ENCODE measurements around the gene WDR7. TPM values are rescaled to one million over a fixed set of nuclear protein-coding genes. Genes with fewer than 3 reads are reported as not detected.

WDR7 gene
- total and polyA plus RNA-seq, 7 donors, result 3.7 to 45.3 (median 28.5) TPM

DNA sequence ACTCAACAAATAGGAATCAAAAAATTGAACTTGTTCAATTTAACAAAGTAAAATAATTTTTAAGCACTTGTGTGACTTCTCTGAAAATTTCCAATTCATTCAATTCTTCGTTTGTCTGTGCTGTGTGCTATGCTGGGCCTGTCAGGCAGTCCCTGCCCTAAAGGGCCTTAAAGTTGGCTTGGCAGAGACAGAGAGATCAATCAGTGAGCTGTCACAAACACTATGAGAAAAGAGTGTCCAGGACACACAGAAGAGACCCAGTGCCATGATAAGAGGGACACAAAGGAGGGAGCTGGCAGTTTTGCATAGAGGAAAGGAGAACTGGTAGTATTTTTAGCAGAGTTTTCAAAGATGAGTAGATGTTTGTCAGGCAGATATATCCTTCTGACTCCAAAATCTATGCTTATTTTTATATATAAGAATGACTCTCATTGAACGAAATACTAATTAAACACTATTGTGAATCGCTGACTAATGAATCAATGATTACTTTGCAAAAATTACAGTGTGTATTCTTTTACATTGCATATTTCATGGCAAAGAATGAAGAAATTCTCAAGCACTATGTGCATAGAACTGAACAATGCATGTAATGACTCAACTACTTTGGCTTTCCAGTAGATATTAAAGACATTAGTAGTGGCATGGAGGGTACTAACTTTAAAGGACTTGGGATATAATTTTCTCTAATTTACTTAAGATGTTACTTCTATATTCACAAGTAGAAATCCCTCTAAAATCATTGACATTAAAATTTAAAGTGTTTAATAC, 302.5 kb downstream of the WDR7 start:
- TF ChIP-seq POLR2A (IDR thresholded peaks at IDR 0.05) (no peak), EP300 (IDR thresholded peaks at IDR 0.05) (no peak), CTCF (IDR thresholded peaks at IDR 0.05) (no peak), POLR2AphosphoS5 (IDR thresholded peaks at IDR 0.05) (no peak)
- no peaks in the 10 kb centered on the region for H3K27me3 ChIP-seq
- H3K4me3 ChIP-seq, result no peak overlapping the region
- no peaks in the 10 kb centered on the region for H3K9me3 ChIP-seq
- H3K4me1 ChIP-seq, result peaks cover 0 to 3% (median 0%) of the 10 kb centered on the region in 4 donors
- no peak for DNase-seq
- peaks cover 0 to 6% (median 0%) of the 10 kb centered on the region in 4 donors for H3K36me3 ChIP-seq
- intact Hi-C loops (cut with DNase I), result no loop called here
- 95 to 97% methylated on average over 3 of the region's 3 CpGs for WGBS, 2 donors
- no peak overlapping the region for H3K27ac ChIP-seq

DNA sequence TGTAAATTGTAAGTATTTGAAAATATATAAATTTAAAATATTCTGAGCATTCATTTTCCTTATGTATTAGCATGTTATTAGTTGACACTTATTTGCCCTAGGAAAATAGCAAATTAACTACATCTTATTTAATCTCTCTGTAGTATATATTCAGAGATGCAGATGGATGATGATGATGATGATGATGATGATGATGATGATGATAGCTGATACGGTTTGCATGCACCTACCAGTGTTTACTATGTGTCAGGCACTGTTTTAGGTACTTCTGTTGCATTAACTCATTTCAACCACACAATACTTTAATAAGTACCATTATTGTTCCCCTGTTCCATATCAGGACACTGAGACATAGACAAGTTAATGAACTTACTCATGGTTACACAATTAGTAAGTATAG, 304.3 kb downstream of the WDR7 start:
- Histone ChIP-seq H3K4me1 (no peaks in the 10 kb centered on the region), H3K4me3 (no peak overlapping the region), H3K9me3 (no peaks in the 10 kb centered on the region), H3K27me3 (no peaks in the 10 kb centered on the region), H3K27ac (no peak overlapping the region), H3K36me3 (peaks cover 0 to 6% (median 0%) of the 10 kb centered on the region in 4 donors)
- no peak for DNase-seq
- TF ChIP-seq POLR2A (IDR thresholded peaks at IDR 0.05) (no peak), EP300 (IDR thresholded peaks at IDR 0.05) (no peak), CTCF (IDR thresholded peaks at IDR 0.05) (no peak)
- intact Hi-C loops (cut with DNase I), result no loop called here
- 88 to 92% methylated on average over 1 of the region's 1 CpG for WGBS, 2 donors

- DNase-seq, result no peak
- H3K27ac ChIP-seq, result no peak overlapping the region
- 94 to 98% methylated on average over 3 of the region's 3 CpGs for WGBS, 2 donors
- intact Hi-C loops (cut with DNase I), result no loop called here
- TF ChIP-seq POLR2A (IDR thresholded peaks at IDR 0.05), result no peak
- no peak for TF ChIP-seq CTCF (IDR thresholded peaks at IDR 0.05)
- TF ChIP-seq EP300 (IDR thresholded peaks at IDR 0.05), result no peak
- no peak for TF ChIP-seq POLR2AphosphoS5 (IDR thresholded peaks at IDR 0.05)
- H3K27me3 ChIP-seq, result no peaks in the 10 kb centered on the region
- H3K9me3 ChIP-seq, result no peaks in the 10 kb centered on the region
- H3K4me3 ChIP-seq, result no peak overlapping the region
- H3K36me3 ChIP-seq, result peaks cover 0 to 14% (median 0%) of the 10 kb centered on the region in 4 donors
- no peaks in the 10 kb centered on the region for H3K4me1 ChIP-seq
Observed at GRCh38 chr18:56959120-56959519, 308.0 kb downstream of the WDR7 start.

DNA sequence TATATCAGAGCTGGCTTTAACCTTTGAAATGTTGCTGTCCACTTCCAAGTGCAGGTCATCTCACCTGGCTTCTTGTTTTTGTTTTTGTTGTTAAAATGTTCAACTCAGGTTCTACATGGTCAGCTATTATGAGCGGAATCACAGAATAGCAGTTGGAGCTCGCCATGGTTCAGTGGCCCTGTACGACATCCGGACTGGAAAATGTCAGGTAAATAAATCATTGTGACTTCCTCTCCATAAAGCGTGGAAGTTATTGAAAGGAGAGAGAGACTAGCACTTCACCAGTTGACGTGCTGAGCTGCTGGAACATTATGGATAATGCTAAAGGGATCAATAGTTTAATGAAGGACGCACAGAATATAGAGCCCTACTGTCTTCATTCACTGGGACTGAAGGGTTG, 311.2 kb downstream of the WDR7 start:
- TF ChIP-seq POLR2A (IDR thresholded peaks at IDR 0.05) (no peak), POLR2AphosphoS5 (IDR thresholded peaks at IDR 0.05) (no peak), EP300 (IDR thresholded peaks at IDR 0.05) (no peak), CTCF (IDR thresholded peaks at IDR 0.05) (no peak)
- Histone ChIP-seq H3K27me3 (no peaks in the 10 kb centered on the region), H3K4me1 (no peaks in the 10 kb centered on the region), H3K27ac (no peak overlapping the region), H3K9me3 (no peaks in the 10 kb centered on the region), H3K36me3 (peaks cover 0 to 7% (median 0%) of the 10 kb centered on the region in 4 donors), H3K4me3 (no peak overlapping the region)
- WGBS, 2 donors, result 78 to 94% methylated on average over 7 of the region's 7 CpGs
- intact Hi-C loops (cut with DNase I), result no loop called here
- DNase-seq, result no peak
